Brain microvascular endothelial cell (primary cell): ENCODE measurements around the gene TGM1.

ENCODE experiments used
- DNase-seq: peaks from one replicate; pipeline ENCODE4 v3.0.0-alpha.2; 2020
- H3K27ac ChIP-seq: fragments of 250-450 bp; sonication (Bioruptor Pico); 2 replicates; pipeline ENCODE4 v1.5.1; 2020; ENCODE audit warnings: mild to moderate bottlenecking, moderate library complexity
- H3K27me3 ChIP-seq: fragments of 250-450 bp; sonication (Bioruptor Pico); replicated peaks from 2 replicates; pipeline ENCODE4 v1.5.1; 2020; ENCODE audit warnings: mild to moderate bottlenecking
- H3K36me3 ChIP-seq: fragments of 250-450 bp; sonication (Bioruptor Pico); replicated peaks from 2 replicates; pipeline ENCODE4 v1.5.1; 2020; ENCODE audit warnings: mild to moderate bottlenecking
- H3K4me3 ChIP-seq: 2 replicates; pipeline ENCODE4 v1.5.1; 2011; ENCODE audit warnings: low read depth, mild to moderate bottlenecking, control low read depth, low read length, moderate library complexity
- in situ Hi-C: cut with HindIII; loops from 2 replicates; pipeline ENCODE4 v1.10.0; 2017; ENCODE audit warnings: low sequenced_read_pairs, low pct_ligation_motif_present
- TF ChIP-seq, protein P1 (sequence below): IDR thresholded peaks from 2 replicates; pipeline ENCODE4 v1.5.1; 2011; ENCODE audit warnings: low read depth, mild to moderate bottlenecking, moderate library complexity, low read length, control low read depth, inconsistent platforms; ENCODE audit errors: missing control alignments

TGM1 gene

DNA sequence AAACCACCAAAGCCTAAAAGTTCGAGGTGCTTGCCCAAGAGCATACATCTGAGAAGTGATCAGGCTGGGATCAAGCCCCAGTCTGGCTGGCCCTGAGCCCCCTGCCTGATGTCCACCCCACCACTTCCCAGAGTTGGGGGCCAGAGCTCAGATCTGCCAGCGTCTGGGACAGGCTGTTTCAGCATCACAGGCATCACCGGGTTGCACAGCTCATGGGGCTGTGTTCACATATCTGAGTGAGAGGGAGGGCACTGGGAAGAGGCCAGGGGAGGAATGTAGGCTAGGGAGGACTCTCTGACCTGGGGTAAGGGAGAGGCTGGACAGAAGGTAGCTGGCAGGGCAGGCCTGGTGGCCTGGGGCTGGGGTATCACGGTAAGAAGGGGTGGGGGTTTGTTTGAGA, 6.0 kb downstream of the TGM1 start:
- in situ Hi-C loops, result no loop called here
- Histone ChIP-seq H3K36me3 (no peaks in the 10 kb centered on the region), H3K27ac (no peak overlapping the region), H3K4me3 (no peak overlapping the region), H3K27me3 (no peaks in the 10 kb centered on the region)
- DNase-seq, result no peak
- TF ChIP-seq, protein P1, sequence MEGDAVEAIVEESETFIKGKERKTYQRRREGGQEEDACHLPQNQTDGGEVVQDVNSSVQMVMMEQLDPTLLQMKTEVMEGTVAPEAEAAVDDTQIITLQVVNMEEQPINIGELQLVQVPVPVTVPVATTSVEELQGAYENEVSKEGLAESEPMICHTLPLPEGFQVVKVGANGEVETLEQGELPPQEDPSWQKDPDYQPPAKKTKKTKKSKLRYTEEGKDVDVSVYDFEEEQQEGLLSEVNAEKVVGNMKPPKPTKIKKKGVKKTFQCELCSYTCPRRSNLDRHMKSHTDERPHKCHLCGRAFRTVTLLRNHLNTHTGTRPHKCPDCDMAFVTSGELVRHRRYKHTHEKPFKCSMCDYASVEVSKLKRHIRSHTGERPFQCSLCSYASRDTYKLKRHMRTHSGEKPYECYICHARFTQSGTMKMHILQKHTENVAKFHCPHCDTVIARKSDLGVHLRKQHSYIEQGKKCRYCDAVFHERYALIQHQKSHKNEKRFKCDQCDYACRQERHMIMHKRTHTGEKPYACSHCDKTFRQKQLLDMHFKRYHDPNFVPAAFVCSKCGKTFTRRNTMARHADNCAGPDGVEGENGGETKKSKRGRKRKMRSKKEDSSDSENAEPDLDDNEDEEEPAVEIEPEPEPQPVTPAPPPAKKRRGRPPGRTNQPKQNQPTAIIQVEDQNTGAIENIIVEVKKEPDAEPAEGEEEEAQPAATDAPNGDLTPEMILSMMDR, result no peak

DNA sequence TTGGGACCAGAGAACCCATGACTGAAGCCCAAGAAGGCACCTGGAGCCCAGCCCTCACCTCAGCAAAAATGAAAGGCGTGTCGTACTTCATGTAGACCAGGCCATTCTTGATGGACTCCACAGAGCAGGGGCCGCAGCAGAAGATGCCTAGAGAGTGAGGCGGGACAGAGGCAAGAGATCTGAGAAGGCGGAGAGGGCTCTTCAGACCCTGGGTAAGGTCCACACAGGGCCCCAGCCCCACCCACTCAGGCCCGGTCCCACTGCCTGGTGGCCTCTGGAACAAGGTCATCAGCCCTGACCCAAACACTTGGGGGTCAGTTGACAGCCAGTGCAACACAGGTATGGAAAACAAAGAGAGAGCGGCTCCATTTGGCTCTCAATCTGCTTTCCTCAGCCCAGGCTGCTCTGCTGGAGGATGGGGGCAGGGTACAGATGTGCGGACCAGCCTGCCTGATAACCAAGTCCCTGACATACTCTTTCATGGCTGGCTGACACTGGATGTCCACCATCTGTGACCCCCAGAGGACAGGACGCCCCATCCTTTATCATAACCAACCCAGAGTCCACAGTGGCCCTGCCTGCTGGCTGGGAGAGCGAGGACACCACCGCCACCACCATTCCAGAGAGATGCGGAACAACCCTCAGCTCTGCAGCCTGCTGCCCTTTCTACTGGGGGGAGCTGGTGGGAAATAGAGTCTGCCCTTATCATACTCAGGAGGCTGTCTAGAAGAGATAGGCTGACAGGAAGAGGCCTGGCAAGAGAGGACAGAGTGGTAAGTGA, 6.9 kb downstream of the TGM1 start:
- no peak overlapping the region for H3K4me3 ChIP-seq
- H3K36me3 ChIP-seq, result no peaks in the 10 kb centered on the region
- H3K27me3 ChIP-seq, result no peaks in the 10 kb centered on the region
- DNase-seq, result no peak
- TF ChIP-seq, protein P1, result no peak
- no peak overlapping the region for H3K27ac ChIP-seq
- in situ Hi-C loops, result no loop called here

DNA sequence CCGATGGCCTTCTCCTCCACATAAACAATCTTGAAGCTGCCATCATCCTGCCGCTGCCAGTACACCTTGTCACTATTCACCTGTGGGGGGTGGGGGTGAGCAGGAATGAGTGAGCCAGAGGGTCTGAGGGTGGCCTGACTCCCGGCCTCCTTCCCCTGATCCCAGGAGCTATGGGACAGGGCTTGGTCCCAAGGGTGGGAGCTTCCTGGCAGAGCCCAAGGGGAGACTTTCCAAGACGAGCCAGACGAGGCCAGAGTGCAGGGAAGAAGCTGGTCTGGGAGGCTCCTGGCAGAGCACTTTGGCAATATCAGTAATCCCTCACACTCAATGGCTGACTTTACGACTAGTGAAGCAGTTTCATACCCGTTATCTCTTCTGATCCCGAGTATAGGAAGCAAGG, 7.5 kb downstream of the TGM1 start:
- in situ Hi-C loops, result no loop called here
- H3K27ac ChIP-seq, result no peak overlapping the region
- H3K27me3 ChIP-seq, result no peaks in the 10 kb centered on the region
- TF ChIP-seq, protein P1, result no peak
- H3K4me3 ChIP-seq, result no peak overlapping the region
- DNase-seq, result no peak
- H3K36me3 ChIP-seq, result no peaks in the 10 kb centered on the region

DNA sequence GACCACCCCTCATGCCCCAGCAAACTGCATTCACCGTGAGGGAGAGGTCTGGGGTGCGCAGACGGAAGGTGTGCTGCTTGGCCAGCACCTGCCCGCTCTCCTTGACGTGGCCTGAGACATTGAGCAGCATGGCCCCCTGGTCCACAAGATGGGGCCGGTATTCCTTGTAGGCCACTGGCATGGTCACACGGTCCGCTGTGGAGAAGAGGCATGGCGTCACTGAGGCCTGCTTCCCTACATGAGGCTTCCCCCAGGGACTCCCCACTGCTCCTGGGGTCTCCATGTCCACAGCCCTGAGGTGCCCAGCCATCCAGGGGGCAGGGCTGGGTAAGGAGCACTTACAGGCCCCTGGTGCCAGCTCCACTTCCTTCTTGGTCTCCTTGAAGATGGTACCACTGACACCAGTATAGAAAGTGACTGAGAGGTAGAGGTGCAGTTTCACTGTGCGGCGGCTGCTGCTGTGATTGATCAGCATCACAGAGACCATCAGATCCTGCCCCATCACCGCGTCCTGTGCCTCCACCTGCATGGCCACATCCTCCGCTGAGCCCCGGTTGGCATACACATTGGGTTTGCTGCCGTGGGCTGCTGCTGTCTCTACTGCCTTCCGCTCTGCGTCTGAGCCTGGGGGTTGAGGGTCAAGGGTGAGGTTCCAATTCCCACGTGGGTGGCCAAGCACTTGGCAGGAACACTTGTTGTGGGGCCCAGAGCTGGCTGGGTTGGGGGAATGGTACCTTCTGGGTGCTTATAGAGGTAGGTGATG, 8.2 kb downstream of the TGM1 start:
- DNase-seq, result no peak
- in situ Hi-C loops, result no loop called here
- H3K36me3 ChIP-seq, result no peaks in the 10 kb centered on the region

DNA sequence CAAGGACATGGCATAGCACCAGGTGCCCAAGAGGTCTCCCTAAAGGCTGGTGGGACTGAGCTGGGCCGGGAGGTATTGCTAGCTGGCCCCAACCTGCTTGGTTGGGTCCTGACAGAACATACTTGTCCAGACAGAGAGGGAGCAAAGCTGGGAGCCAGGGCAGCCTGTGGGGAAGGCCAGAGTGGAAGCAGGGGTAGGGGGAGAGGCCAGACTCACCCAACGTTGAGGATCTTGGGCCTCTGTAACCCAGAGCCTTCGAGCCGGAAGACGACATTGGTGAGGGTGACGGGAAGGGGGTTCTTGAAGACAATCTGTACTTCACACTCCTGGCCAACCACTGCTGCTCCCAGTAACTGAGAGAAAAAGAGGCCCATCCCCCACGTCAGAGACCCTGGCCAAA, 9.0 kb downstream of the TGM1 start:
- no peaks in the 10 kb centered on the region for H3K36me3 ChIP-seq
- no peak for DNase-seq
- in situ Hi-C loops, result no loop called here

More for the DNA sequence above, 8.2 kb downstream of the TGM1 start:
- no peak overlapping the region for H3K27ac ChIP-seq
- TF ChIP-seq, protein P1, result no peak
- H3K27me3 ChIP-seq, result no peaks in the 10 kb centered on the region
- H3K4me3 ChIP-seq, result no peak overlapping the region

More for the DNA sequence above, 9.0 kb downstream of the TGM1 start:
- H3K4me3 ChIP-seq, result no peak overlapping the region
- no peak overlapping the region for H3K27ac ChIP-seq
- TF ChIP-seq, protein P1, result no peak
- no peaks in the 10 kb centered on the region for H3K27me3 ChIP-seq
